Panc1 (cell line): Measurements from ENCODE around the gene CES4A.

Experiments used
- CTCF ChIP-seq: fragments of 450-650 bp; IDR thresholded peaks from 2 replicates; pipeline ENCODE4 v1.5.1; 2017; ENCODE audit warnings: mild to moderate bottlenecking
- TCF7L2 ChIP-seq: IDR thresholded peaks from 2 replicates; pipeline ENCODE4 v1.6.1; 2011; ENCODE audit warnings: mild to moderate bottlenecking, low read depth, low read length, inconsistent platforms

- TF ChIP-seq TCF7L2 (no peak), CTCF (no peak)
These were observed 24.3 kb upstream of the CES4A start for GRCh38 chr16:66964049-66964448.
